Right lobe of liver (tissue), 4 donors: ENCODE measurements around the gene PCNX3.

Experiments used
- CTCF ChIP-seq, 4 donors: fragments of 200-600 bp in 3 of 4; fragments of 450-650 bp in 1 of 4; IDR thresholded peaks; one replicate each; pipeline versions ENCODE4 v1.5.1 to v1.8.0; 2016 to 2022; ENCODE audit warnings: antibody characterized with exemption in 4 of 4, mild to moderate bottlenecking in 2 of 4
- POLR2A ChIP-seq: fragments of 450-650 bp; IDR thresholded peaks from one replicate; pipeline ENCODE4 v1.6.1; 2017; ENCODE audit warnings: antibody characterized with exemption, mild to moderate bottlenecking
- donor health status: DM: no; HTN: no; CAD: no.
- donor health status: DM: no; HTN: no; CAD: no.
- donor health status: DM: no; HTN: yes; CAD: no.

GRCh38 chr11:65648997-65649493 is 33.5 kb downstream of the PCNX3 start:
- no peak for TF ChIP-seq CTCF (IDR thresholded peaks at IDR 0.05)
- TF ChIP-seq POLR2A, result no peak
